CD4-positive, CD25-positive, alpha-beta regulatory T cell (primary cell): ENCODE data around the gene CUX1. TPM values are rescaled to one million over a fixed set of nuclear protein-coding genes. Genes with fewer than 3 reads are reported as not detected.

ENCODE experiments used
- ATAC-seq, 2 donors: fragments of 150-1000 bp; cut with Tn5 transposase; one replicate each; pipeline ENCODE4 v1.10.0; 2021; ENCODE audit warnings: low read depth in 2 of 2, moderate number of reproducible peaks in 2 of 2, moderate library complexity in 1 of 2
- DNase-seq, 3 donors: peaks; one replicate each; pipeline versions ENCODE4 v3.0.0 to v3.0.0-alpha.2; 2012 to 2022; ENCODE audit warnings: mixed read lengths in 1 of 3
- H3K27ac ChIP-seq: one replicate; pipeline ENCODE4 v1.7.0; 2013; ENCODE audit warnings: mild to moderate bottlenecking, low read length; ENCODE audit not compliant: insufficient read depth, poor library complexity, severe bottlenecking
- H3K27me3 ChIP-seq: one replicate; pipeline ENCODE4 v1.7.0; 2013; ENCODE audit warnings: low read length; ENCODE audit not compliant: control insufficient read depth, insufficient read depth
- H3K36me3 ChIP-seq: one replicate; pipeline ENCODE4 v1.7.0; 2013; ENCODE audit warnings: mild to moderate bottlenecking, low read length, moderate library complexity; ENCODE audit not compliant: control insufficient read depth, insufficient read depth
- H3K4me1 ChIP-seq: 2 replicates; pipeline ENCODE4 v1.7.0; 2013; ENCODE audit warnings: mild to moderate bottlenecking, low read length; ENCODE audit not compliant: insufficient read depth, control insufficient read depth, poor library complexity, severe bottlenecking
- H3K4me3 ChIP-seq: one replicate; pipeline ENCODE4 v1.7.0; 2013; ENCODE audit warnings: low read depth, mild to moderate bottlenecking, low read length, moderate library complexity
- H3K9me3 ChIP-seq, 2 experiments: 1 replicate in 1 of 2; 2 replicates in 1 of 2; pipeline ENCODE4 v1.7.0; 2013; ENCODE audit warnings: low read length in 2 of 2, mild to moderate bottlenecking in 1 of 2, moderate library complexity in 1 of 2; ENCODE audit not compliant: control insufficient read depth in 2 of 2
- H3K27ac Mint-ChIP-seq, 3 donors: one replicate each; pipeline ENCODE4 v1.8.0; 2020 to 2022; ENCODE audit warnings: mild to moderate bottlenecking in 3 of 3, mixed read lengths in 3 of 3, moderate library complexity in 2 of 3
- H3K27me3 Mint-ChIP-seq: one replicate; pipeline ENCODE4 v1.8.0; 2022; ENCODE audit warnings: mild to moderate bottlenecking, mixed read lengths
- H3K36me3 Mint-ChIP-seq: one replicate; pipeline ENCODE4 v1.8.0; 2020; ENCODE audit warnings: mixed read lengths
- H3K4me1 Mint-ChIP-seq, 4 donors: one replicate each; pipeline ENCODE4 v1.8.0; 2020 to 2022; ENCODE audit warnings: mixed read lengths in 4 of 4, mild to moderate bottlenecking in 1 of 4
- H3K4me3 Mint-ChIP-seq, 4 donors: one replicate each; pipeline ENCODE4 v1.8.0; 2020 to 2022; ENCODE audit warnings: mild to moderate bottlenecking in 4 of 4, mixed read lengths in 4 of 4, moderate library complexity in 3 of 4
- H3K9me3 Mint-ChIP-seq, 7 donors: one replicate each; pipeline ENCODE4 v1.8.0; 2020 to 2022; ENCODE audit warnings: mixed read lengths in 7 of 7, mild to moderate bottlenecking in 3 of 7, moderate library complexity in 2 of 7
- polyA plus RNA-seq, 4 donors: library from polyadenylated mRNA; unstranded; fragments of 300-500 nt; fragmentation: Illumina TruSeq; gene quantifications; one replicate each; pipeline ENCODE4 v1.2.3, GENCODE V29; 2021
- total RNA-seq: library from RNA; stranded (reverse); gene quantifications from one replicate; pipeline ENCODE4 v1.2.3, GENCODE V29; 2022

Gene CUX1
- total and polyA plus RNA-seq, 5 donors from 2014 or later: 6.0 to 45.1 (median 7.8) TPM

DNA sequence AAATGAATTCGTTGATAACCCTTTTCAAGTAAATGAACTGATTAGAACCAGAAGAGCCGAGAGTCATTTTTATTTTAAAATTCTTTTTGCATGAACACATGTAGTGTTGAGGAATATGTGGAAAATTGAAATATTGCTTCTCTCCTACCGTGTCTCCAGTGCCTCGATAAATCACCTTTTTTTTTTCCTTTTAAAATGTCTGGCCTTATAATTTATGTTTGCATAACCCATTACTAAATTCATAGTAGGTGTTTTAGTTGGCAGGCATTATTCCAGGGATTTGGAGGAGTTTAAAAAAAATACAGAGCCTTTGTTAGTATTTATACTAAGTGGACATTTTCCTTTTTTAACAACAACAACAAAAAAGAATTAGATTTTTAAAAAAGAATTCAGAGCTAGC, 115.6 kb downstream of the CUX1 start:
- H3K9me3 ChIP-seq: no peaks in the 10 kb centered on the region
- Mint-ChIP-seq H3K4me3 (no peak overlapping the region), H3K27ac (no peak overlapping the region), H3K36me3 (no peaks in the 10 kb centered on the region), H3K4me1 (peaks cover 0 to 21% (median 19%) of the 10 kb centered on the region in 4 donors), H3K9me3 (peaks cover 0 to 2% (median 0%) of the 10 kb centered on the region in 7 donors), H3K27me3 (peaks cover 4% of the 10 kb centered on the region)
- H3K36me3 ChIP-seq: no peaks in the 10 kb centered on the region
- DNase-seq: no peak
- H3K27ac ChIP-seq: no peak overlapping the region
- no peaks in the 10 kb centered on the region for H3K4me1 ChIP-seq
- no peak overlapping the region for H3K4me3 ChIP-seq
- ATAC-seq: no peak
- H3K27me3 ChIP-seq: no peaks in the 10 kb centered on the region

DNA sequence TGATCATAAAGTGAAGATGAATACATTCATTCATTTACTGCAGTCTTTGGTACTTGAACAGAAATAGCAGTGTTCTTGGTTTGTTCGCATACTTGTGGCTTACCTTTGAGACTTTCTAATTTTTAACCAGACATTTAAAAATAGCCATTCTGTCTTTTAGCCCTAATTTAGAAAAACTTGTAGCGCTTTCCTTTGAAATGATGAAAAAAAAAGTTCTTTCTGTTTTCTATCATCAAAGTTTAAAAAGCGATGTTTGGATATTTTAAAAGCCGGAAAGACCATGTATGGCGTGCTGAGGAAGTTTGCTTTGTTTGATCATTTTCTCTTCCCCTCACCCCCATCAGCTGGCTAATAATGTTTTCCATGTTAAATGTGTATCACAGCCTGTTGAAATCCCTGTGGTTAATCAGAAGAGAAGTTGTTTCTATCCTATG, 116.3 kb downstream of the CUX1 start:
- H3K4me1 Mint-ChIP-seq: peaks cover 0 to 21% (median 19%) of the 10 kb centered on the region in 4 donors
- peaks cover 4% of the 10 kb centered on the region for H3K27me3 Mint-ChIP-seq
- no peaks in the 10 kb centered on the region for H3K36me3 Mint-ChIP-seq
- DNase-seq (peak in 1 of 3 donors; percentile 13), ATAC-seq (no peak)
- peak overlapping the region; percentile 11 for H3K4me3 ChIP-seq
- no peaks in the 10 kb centered on the region for H3K27me3 ChIP-seq
- no peaks in the 10 kb centered on the region for H3K4me1 ChIP-seq
- H3K9me3 ChIP-seq: no peaks in the 10 kb centered on the region
- H3K27ac Mint-ChIP-seq: peak overlapping the region in 1 of 3 donors; percentile 52
- peaks cover 0 to 2% (median 0%) of the 10 kb centered on the region in 7 donors for H3K9me3 Mint-ChIP-seq
- H3K4me3 Mint-ChIP-seq: peak overlapping the region in 2 of 4 donors; percentile 17 to 39
- no peak overlapping the region for H3K27ac ChIP-seq
- H3K36me3 ChIP-seq: no peaks in the 10 kb centered on the region

DNA sequence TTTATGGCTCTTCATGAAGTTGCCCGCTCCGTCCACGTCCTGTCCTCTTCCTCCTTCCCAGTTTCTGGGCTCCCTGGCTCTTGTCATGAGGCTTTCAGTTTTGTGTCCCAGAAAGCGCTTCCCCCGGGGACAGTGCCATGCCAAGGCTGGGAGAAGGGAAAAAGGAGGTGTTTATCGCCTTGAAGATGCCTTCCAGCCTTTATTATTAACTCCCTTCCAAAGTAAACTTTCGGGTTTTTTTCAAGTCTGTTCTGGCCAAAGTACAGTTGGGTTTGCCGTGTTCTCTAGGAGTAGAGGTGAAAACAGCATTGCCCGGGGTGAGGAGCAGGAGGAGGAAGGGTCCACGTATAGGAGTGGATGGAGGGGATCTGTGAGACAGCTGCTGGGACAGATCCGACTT, 117.2 kb downstream of the CUX1 start:
- no peak overlapping the region for H3K27ac Mint-ChIP-seq
- peaks cover 4% of the 10 kb centered on the region for H3K27me3 Mint-ChIP-seq
- no peak overlapping the region for H3K4me3 Mint-ChIP-seq
- Histone ChIP-seq H3K4me1 (no peaks in the 10 kb centered on the region), H3K27me3 (no peaks in the 10 kb centered on the region), H3K9me3 (no peaks in the 10 kb centered on the region), H3K4me3 (no peak overlapping the region), H3K27ac (no peak overlapping the region), H3K36me3 (no peaks in the 10 kb centered on the region)
- H3K36me3 Mint-ChIP-seq: no peaks in the 10 kb centered on the region
- H3K9me3 Mint-ChIP-seq: no peaks in the 10 kb centered on the region
- H3K4me1 Mint-ChIP-seq: peaks cover 0 to 22% (median 18%) of the 10 kb centered on the region in 4 donors
- ATAC-seq (no peak), DNase-seq (no peak)

DNA sequence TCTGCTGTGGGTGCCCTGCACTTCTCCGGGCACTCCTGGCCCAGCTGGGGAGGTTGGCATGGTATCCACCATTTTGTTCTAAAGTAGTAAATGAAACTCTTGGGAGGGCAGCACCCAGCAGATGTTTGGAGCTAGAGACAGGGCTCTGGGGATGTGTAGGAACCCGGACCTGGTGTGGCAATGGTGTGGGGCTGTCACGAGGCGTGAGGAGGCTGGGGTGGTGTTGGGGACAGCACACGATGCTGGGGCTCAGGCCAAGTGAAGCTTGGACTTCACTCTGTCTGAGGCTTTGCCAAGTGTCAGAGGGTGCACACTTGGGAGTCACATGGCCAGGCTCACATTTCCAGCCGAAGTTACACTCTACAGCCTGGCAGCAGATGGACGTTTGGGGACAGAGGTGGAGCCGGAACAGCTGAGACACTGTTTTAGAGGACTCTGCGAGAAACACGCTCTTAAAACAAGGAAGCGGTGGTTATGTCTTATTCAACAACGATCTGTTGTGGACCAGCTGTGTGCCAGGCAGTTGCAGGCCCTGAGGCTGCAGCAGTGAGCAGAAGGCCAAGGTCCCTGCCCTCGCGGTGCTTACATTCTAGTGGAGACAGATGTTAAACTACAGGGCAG, 118.2 kb downstream of the CUX1 start:
- H3K36me3 Mint-ChIP-seq: no peaks in the 10 kb centered on the region
- no peak overlapping the region for H3K27ac ChIP-seq
- H3K27ac Mint-ChIP-seq: no peak overlapping the region

GRCh38 chr7:101936223-101936610, 118.8 kb downstream of the CUX1 start:
- Histone ChIP-seq H3K27me3 (no peaks in the 10 kb centered on the region), H3K4me3 (no peak overlapping the region), H3K27ac (no peak overlapping the region), H3K9me3 (no peaks in the 10 kb centered on the region), H3K4me1 (no peaks in the 10 kb centered on the region), H3K36me3 (no peaks in the 10 kb centered on the region)
- no peak overlapping the region for H3K27ac Mint-ChIP-seq
- no peaks in the 10 kb centered on the region for H3K36me3 Mint-ChIP-seq
- H3K4me1 Mint-ChIP-seq: peaks cover 0 to 22% (median 16%) of the 10 kb centered on the region in 4 donors
- no peak overlapping the region for H3K4me3 Mint-ChIP-seq
- peaks cover 4% of the 10 kb centered on the region for H3K27me3 Mint-ChIP-seq
- ATAC-seq: no peak
- no peak for DNase-seq
- no peaks in the 10 kb centered on the region for H3K9me3 Mint-ChIP-seq

More for the DNA sequence above, 118.2 kb downstream of the CUX1 start:
- Mint-ChIP-seq H3K4me3 (no peak overlapping the region), H3K9me3 (no peaks in the 10 kb centered on the region), H3K4me1 (peaks cover 0 to 22% (median 16%) of the 10 kb centered on the region in 4 donors), H3K27me3 (peaks cover 4% of the 10 kb centered on the region)
- Histone ChIP-seq H3K4me3 (no peak overlapping the region), H3K9me3 (no peaks in the 10 kb centered on the region), H3K27me3 (no peaks in the 10 kb centered on the region), H3K36me3 (no peaks in the 10 kb centered on the region), H3K4me1 (no peaks in the 10 kb centered on the region)
- no peak for ATAC-seq
- DNase-seq: no peak

GRCh38 chr7:101936611-101937231, 119.3 kb downstream of the CUX1 start:
- Mint-ChIP-seq H3K27ac (peak overlapping the region in 1 of 3 donors; percentile 16), H3K4me3 (no peak overlapping the region), H3K27me3 (peaks cover 4% of the 10 kb centered on the region), H3K4me1 (peaks cover 0 to 22% (median 15%) of the 10 kb centered on the region in 4 donors), H3K36me3 (no peaks in the 10 kb centered on the region), H3K9me3 (no peaks in the 10 kb centered on the region)
- Histone ChIP-seq H3K4me1 (no peaks in the 10 kb centered on the region), H3K27ac (no peak overlapping the region), H3K36me3 (no peaks in the 10 kb centered on the region), H3K9me3 (no peaks in the 10 kb centered on the region), H3K4me3 (no peak overlapping the region), H3K27me3 (no peaks in the 10 kb centered on the region)
- no peak for DNase-seq
- no peak for ATAC-seq

DNA sequence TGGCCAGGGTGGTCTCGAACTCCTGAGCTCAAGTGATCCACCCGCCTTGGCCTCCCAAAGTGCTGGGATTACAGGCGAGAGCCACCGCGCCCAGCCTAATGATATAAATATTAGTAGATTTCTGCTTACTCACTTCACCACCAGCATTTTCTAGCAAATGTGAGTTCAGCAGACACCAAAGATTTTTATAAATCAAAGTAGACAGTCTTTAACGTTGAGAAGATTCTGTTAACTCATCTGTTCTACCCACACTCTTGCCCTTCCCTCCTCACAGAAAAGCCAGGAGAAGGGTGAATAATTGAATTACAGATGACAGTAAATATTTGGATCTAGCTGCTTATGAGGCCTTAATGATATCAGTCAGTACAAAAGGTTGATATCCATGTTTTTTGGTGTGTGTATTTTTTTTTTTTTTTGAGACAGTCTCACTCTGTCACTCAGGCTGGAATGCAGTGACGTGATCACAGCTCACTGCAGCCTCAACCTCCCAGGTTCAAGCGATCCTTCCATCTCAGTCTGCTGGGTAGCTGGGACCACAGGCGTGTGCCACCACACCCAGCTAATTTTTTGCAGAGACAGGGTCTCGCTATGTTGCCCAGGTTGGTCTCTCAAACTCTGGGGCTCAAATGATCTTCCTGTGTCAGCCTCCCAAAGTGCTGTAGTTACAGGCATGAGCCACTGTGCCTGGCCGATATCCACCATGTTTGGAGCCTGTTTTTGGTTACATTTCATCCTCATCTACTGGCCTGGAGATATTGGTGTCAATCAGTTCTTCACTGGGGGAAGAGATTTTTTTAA, 120.5 kb downstream of the CUX1 start:
- Mint-ChIP-seq H3K9me3 (no peaks in the 10 kb centered on the region), H3K4me3 (no peak overlapping the region), H3K36me3 (no peaks in the 10 kb centered on the region), H3K27me3 (no peaks in the 10 kb centered on the region), H3K4me1 (peaks cover 0 to 18% (median 12%) of the 10 kb centered on the region in 4 donors), H3K27ac (no peak overlapping the region)
- Histone ChIP-seq H3K36me3 (no peaks in the 10 kb centered on the region), H3K27me3 (no peaks in the 10 kb centered on the region), H3K9me3 (no peaks in the 10 kb centered on the region), H3K4me1 (no peaks in the 10 kb centered on the region), H3K27ac (no peak overlapping the region), H3K4me3 (no peak overlapping the region)
- ATAC-seq (no peak), DNase-seq (no peak)
